NCI-H2227 treated with DMSO at 0.1 percent for 48 hours (cell line): Measurements from ENCODE around the gene ZNF418.
"Not testable (repeated sequence)": the region's sequence is repeated elsewhere in the genome, so short reads cannot be mapped to it uniquely, and the experiment has no call there.

Experiments used
- DNase-seq: peaks from one replicate; lab custom pipeline; 2025; lab: John Stamatoyannopoulos, UW

Gene ZNF418

DNA sequence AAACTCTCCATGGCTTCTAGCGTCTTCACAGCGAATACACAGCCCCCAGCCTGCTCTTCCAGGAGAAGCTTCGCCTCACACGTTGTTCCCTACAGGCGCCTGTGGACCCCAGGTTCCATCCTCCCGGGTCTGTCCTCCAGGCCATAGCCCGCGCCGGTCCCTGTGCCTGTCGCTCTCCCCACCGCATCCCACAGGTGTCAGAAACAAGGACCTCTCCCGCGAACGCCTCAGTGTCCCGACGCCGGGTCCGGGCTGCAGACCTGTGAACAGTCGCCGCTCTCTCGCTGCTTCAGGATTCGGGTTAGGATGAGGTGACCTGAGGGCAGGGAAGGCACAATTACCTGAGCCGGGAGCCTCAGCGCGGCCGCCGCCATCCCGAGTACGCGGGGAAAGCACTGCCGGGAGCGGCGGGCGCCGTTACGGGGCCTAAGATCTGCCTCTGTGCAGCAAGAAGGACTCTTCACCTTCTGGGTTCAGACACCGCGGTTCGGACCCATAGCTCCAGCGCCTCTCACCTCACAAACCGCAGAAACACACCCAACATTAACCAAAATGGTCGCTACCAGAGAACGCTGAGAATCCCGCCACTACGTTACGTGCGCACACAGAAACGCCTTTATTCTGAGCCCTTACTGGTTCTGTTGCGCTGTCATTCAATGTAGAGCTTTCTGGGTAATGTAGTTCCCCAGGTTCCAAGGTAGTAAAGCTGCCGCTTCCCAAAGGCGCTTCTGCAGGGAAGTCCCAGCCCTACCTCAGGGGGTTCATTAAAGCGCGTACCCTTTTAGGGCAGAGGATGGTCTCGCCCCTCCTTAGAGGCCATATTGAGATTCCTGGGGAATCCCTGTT lies at the start of gene ZNF418:
Gene ZNF418 (minus strand): TSS at position 583 of the 846 bp plus-strand sequence. CDS start 1,580 bp downstream, outside the sequence.
- DNase-seq, result no peak

DNA sequence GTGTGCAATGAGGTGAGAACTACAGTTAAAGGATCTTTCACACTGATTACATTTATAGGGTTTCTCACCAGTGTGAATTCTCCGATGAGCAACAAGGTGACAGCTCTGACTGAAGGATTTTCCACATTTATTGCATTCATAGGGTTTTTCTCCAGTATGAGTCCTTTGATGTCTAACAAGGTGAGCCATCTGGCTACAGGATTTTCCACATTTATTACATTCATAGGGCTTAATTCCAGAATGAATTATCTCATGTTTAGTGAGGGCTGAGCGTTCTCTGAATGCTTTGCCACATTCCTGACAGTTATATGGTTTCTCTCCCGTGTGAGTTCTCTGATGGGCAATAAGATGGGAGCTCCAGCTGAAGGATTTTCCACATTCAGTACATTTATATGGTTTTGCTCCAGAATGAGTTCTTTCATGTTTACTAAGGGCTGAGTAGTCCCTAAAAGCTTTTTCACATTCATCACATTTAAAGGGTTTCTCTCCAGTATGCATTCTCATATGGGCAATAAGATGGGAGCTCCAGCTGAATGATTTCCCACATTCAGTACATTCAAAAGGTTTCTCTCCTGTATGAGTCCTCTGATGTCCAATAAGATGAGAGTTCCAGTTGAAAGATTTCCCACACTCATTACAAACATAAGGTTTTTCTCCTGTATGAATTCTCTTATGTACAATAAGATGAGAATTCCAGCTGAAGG lies 43.5 kb upstream of the ZNF418 start:
- no peak for DNase-seq

DNA sequence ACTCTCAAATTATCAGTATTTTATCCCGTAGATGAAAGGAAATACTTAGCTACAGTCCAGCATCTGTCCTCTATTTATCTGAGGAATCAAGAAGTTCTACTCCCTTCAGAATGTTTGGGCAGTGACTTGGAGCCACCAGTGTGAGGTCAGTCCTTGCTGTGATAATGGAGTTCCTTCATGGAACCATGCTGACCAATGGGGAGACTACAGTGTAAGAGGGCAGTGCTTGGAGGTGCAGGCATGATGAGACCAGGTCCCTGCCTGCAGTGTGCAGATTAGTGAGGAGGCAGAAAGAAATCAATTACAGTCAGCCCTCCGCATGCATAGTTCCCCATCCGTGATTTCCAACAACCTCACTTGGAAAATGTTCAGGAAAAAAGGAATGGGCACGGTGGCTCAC lies 39.2 kb upstream of the ZNF418 start, which contains the start of gene C19orf18:
Gene C19orf18 (minus strand): TSS at position 101 of the 400 bp plus-strand sequence. CDS start 102 bp downstream, outside the sequence.
- DNase-seq, result no peak

DNA sequence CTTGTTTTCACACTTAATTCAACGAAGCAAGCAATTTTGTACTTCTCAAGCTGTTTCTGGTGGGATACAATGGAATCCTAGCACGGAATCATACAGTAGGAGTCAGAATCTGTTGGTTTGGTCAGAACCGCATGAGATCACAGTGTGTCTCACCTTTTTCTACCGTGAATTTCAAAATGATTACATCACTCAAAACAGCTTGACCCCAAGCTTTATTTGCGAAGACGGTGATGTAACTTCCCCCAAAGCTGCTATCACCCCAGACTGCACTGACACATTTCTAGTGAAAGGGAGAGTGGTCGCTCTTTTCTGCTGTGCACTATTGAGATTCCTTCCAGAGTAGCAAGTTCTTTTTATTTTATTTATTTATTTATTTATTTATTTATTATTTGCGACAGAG lies 29.6 kb upstream of the ZNF418 start:
- DNase-seq, result no peak

DNA sequence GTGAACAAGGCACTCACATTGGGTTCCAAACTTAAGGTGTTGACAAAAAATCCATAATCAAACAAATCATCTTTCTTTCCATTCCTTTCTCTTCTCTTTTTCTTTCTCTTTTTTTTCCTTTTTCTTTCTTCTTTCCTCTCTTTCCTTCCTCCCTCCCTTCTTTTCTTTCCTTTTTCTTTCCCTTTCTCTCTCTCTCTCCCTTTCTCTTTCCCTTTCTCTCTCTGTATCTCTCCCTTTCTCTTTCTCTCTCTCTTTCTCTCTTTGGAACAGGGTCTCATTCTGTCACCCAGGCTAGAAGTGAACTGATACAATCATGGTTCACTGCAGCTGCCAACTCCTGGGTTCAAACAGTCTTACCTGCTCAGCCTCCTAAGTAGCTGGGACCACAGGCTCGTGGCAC lies 26.6 kb upstream of the ZNF418 start:
- no peak for DNase-seq

DNA sequence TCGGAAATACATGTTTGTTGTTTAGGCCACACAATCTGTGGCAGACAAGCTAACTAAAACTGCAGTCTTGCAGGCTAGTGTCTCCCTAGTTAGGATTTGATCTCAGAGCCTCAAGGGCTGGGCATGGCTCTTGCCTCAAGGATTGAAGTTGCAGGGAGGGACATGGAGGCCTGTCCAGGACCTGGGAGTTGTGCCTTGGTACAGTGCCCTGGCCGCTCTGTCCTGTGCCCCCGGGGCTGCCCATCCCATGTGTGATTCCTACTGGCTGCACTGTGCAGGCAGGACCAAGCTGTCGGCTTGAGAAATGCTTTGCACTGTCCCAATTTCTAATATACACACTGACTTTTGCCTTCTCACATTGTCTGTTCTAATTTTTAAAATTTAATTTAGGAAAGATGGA lies 19.8 kb upstream of the ZNF418 start:
- DNase-seq, result no peak

DNA sequence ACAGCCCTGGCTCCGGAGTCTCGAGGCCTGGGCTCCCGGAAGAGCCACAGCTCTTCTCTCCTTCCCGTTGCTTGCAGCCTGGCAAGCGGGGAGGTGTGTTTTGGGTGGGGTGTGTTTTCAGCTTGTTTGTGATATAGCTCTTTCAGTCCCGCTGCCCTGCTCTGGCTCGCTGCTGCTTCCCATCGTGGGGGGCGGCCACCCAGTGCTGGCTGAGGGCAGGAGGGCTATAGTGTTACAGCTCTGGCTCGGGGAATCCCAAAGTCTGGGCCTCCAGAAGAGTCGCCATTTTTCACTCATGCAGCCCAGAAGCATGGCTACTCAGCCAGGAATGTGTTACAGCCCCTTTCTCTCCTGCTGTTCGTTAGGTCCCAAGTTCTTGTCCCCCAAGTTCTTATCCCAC lies 14.5 kb upstream of the ZNF418 start:
- DNase-seq, result no peak

DNA sequence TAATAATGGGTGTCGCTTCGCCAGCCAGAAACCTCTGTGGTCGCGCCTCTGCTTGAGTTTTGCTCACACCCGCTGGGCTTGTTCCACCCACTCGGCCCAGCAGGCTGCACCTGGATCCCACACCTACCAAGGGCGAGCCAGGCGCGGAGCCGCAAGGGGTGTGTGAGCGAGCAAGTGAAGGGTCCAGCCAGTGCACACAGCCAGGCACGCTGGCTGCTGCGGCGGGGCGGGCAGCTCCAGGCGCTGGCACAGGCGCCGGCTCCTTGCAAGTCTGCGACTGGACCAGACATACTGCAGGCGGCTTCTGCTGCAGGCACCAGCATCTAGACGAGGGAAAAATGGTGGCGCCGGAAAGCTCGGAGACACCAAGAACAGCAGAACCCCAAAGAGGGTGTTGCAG lies 14.1 kb upstream of the ZNF418 start:
- no peak for DNase-seq

DNA sequence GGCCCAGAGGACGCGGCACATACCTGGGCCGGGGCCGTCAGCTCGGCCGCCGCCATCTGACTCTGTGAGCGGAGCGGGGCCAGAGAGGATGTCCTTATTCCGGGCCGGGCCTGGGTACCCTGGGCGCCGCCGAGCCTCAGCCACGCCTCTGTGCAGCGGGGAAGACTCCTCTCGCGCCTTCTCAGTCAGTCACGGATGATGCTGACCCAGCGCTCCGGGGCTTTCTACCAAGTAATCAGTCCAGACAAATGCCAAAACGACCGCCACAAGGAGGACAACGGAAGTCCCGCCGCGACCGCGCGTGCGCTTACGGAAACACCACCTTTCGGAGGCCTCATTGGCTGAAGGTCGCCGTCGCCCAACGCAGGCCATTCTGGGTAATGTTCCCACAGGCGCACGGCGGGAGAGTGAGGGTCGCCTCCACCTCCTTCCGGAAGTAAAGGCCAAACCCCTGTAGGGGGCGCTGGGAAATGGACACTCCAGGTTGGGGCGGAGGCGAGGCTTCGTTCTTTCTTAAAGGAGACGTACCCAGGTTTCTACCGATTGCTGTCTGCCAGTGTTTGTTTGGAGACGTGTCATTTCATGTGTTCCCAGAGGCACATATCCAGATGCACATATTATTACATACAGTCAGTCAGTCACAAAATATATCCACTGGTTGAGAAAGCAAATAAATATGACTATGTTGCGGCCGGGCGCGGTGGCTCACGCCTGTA lies 12.4 kb upstream of the ZNF418 start, which contains the start of gene ZNF256:
Gene ZNF256 (minus strand): TSS at position 288 of the 716 bp plus-strand sequence. CDS start 232 bp downstream, at position 56.
- DNase-seq, result peak; percentile 100

DNA sequence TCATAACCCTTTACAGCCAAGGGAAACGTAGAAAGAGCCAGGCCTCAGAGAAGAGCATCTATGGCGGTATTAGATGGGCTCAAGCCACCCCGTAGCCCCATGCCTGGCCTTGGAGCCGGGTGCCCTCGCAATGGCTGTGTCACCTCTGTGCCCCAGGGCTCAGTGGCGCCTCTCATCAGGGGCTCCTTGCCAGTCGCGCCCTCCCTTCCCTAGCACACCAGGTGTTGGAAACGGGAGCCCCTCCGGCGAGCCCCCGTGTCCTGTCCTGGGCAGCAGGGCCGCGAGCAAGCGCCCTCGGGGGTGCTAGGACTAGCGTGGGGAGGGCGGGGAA lies 11.9 kb upstream of the ZNF418 start:
- DNase-seq, result no peak

DNA sequence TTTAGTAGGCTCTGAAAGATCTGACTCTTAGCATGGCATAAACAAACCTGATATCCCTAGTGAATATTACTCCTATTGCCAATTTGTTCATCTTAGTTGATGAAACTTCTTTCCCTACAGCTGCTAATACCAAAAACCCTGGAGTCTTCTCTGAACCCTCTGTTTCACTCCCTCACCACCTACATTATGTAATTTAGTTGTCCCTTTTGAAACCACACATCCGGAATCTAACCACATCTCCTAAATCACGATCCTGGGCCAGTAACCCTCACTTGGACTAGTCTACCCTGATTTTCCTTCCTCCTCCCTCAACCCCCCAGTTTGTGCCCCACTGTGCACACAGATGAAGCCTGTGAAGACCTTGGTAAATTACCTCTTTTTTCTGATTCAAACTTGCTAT lies 11.1 kb upstream of the ZNF418 start:
- DNase-seq, result no peak

DNA sequence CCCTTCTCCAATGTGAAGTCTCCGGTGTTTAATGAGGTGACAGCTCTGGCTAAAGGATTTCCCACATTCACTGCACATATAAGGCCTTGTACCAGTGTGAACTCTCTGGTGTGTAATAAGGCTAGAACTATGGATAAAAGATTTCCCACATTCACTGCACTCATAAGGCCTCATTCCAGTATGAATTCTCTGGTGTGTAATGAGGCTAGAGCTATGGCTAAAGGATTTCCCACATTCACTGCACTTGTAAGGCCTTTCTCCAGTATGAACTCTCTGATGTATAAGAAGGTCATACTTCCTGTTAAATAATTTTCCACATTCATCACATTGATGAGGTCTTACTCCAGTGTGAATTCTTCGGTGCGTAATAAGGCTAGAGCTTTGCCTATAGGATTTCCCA lies 6.4 kb upstream of the ZNF418 start:
- DNase-seq, result no peak

DNA sequence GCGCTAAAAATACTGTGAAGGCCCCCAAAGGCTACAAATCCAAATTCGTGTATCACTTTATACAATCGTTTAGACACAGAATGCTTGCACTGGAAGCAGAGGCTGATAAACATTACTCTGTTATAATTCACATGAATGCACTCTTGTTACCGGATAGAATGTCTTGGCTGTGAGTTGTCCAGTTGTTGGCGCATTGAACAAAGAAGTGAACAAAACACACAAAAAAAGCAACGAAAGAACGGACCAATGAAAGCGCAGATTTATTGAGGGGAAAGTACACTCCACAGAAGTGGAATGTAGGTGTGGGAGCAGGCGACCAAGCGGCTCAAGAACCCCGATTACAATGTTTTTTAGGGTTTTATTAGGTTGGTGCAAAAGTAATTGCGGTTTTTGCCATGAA lies 529 bp upstream of the ZNF418 start:
- no peak for DNase-seq

DNA sequence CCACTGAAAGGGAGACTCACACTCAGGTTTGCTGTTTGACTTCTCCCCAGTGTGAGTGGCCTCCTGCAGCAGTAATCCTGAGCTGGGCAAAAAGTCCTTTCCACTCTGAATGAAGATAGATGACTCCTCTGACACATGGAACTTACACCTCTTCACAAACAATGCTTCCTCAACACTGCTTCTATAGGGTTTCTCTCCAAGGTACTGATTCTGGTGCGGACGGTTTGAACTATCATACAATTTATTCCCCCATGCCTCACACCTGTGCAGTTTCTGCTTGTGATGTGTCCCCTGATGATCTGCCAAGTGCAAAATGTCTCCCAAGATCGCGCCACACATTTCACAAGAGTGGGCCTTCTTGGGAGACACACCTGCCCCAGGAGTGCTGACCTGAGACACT lies 7.6 kb downstream of the ZNF418 start:
- no peak for DNase-seq

DNA sequence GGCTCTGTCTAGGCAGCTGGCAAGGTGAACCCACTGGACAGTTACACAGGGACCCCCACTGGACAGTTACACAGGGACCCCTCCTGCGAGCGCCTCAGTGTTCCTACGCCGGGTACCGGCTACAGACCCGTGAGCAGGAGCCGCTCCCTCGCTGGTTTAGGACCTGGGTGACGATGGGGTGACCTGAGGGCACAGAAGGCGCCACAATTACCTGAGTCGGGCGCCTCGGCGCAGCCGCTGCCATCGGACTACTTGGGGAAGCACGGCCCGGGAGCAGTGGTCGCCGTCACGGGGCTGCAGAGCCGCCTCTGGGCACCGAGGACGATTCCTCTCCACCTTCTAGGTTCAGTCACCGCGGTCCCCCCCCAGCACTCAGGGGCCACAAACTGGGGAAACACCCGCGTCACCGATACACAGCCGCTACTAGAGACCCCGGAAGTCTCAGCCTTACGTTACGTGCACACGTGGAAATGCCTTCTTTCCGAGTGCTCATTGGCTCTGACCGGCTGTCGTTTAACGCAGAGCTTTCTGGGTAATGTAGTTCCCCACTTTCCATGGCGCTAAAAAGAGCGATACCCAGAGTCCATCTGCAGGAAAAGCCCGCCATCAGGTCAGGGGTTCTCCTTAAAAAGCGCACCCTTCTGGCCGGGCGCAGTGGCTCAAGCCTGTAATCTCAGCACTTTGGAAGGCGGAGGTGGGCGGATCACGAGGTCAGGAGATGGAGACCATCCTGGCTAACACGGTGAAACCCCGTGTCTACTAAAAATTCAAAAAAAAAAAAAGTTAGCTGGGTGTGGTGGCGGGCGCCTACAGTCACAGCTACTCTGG lies 18.8 kb downstream of the ZNF418 start, which contains the start of gene ZNF417:
Gene ZNF417 (minus strand): TSS at position 425 of the 828 bp plus-strand sequence. CDS start 181 bp downstream, at position 244.
- DNase-seq, result peak; percentile 99

DNA sequence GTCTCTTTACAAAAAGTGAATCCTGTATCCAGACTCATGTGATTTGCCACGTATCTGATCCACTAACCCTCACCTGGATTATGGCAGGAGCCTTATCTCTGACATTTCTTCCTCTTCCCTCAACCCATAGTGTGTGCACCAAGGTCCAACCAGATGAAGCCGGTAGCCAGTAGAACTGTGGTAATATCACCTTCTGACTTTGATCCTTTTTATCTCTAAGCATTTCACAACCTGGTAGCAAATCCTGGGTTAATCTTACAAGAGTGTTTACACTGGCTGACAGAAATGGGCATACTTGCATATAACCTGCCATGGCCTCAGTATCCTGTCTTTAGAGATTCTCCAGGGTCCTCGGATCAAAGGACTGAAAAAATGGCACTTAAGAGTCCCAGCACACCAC lies 20.7 kb downstream of the ZNF418 start:
- no peak for DNase-seq

DNA sequence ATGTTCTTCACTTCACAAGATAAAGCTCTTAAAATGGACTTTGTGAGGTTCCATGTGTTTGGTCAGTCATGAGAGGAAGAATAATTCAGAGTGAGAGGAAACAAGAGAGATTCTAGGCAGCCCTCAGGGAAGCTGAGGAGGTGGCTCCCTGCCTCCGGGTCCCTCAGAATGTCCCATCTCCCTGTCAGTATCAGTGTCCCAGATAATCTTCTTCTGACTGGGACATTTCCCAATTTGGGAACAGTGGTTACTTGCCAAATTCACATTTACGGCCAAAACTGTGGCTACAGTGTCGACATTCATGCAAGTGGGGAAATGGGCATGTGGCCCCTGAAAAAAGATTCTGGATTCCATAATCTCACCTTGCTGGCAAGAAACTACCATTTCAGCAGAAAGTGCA lies 27.8 kb downstream of the ZNF418 start:
- no peak for DNase-seq

DNA sequence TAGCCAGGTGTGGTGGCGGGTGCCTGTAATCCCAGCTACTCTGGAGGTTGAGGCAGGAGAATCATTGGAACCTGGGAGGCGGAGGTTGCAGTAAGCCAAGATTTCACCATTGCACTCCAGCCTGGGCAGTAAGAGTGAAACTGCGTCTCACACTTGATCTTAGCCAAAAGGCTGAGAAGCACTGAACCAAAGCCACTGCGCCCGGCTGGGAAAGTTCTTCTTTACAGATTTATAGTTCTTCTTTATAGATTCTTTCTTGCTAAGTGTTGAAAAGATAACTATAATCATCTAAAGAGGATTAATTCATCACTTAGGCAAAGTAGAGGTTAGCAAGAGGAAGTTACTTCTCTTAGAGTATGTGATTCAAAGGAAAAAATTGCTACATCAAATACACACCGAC lies 29.9 kb downstream of the ZNF418 start:
- no peak for DNase-seq

DNA sequence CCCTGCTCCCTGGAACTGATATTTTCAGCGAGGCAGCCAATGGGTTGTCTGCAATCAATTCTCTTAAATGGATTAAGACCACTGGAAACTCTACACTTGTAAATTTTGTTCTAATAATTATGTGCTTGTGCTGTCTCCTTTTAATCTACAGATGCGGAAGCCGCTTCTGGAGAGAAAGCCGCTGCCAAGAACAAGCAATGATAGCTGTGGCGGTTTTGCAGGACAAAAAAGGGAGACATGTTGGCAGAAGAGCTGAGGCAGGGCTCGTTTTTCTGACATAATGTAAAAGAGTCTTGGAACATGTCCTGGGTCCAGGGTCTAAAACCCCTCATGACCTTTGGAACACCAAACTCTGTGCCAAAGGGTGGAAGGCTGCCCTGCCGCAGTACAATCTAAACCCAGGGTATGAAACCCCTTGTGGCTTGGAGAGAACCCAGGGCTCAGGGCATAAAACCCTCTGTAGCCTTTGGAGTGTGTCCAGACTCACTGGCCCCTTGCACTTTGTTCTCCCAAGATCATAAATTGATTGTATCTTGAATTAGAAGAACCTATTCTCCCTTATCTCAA lies 31.5 kb downstream of the ZNF418 start:
- no peak for DNase-seq

DNA sequence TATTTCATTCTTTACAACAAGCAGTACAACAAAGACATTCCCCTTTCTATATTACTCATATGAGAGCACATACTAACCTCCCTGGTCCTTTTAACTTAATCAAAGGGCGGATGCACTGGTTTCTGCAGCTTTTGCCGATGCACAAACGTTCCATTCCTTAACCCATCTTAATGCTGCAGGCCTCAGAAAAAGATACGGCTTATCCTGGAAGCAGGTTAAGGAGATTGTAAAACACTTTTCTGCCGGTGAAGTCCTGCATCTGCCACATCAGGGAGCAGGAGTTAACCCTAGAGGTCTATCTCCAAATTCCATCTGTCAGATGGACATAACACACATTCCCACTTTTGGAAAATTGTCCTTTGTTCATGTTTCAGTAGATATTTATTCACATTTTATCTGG lies 34.9 kb downstream of the ZNF418 start:
- no peak for DNase-seq

DNA sequence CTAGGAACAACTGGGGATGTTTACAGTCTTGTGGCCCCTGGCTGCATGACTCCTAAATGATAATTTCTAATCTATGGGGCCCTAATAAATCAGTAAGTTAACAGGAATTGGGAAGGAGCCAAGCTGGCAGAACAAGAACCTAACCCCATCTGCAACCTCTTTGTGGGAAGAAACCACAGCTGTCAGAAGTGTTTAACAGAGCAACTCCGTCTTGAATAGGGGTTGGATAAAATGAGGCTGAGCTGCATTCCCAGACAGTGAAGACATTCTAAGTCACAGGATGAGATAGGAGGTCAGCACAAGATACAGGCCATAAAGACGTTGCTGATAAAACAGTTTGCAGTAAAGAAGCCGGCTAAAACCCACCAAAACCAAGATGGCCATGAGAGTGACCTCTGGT lies 44.5 kb downstream of the ZNF418 start:
- DNase-seq, result not testable (repeated sequence)
